OCI-LY7 (cell line): ENCODE measurements around the gene LAMA4.

Experiments
- CTCF ChIP-seq: fragments of 200-600 bp; sonication (generic); conservative IDR thresholded peaks from 2 replicates; pipeline ENCODE4 v1.5.1; 2014; ENCODE audit warnings: mild to moderate bottlenecking, antibody characterized with exemption, low read length, moderate library complexity, mixed read lengths
- EZH2phosphoT487 ChIP-seq: fragments of 200-600 bp; sonication (generic); IDR thresholded peaks from 2 replicates; pipeline ENCODE4 v1.6.1; 2018; ENCODE audit warnings: low read depth, borderline replicate concordance, mild to moderate bottlenecking, mixed run types, antibody characterized with exemption, low read length, moderate library complexity, mixed read lengths

- TF ChIP-seq CTCF (no peak), EZH2phosphoT487 (no peak)
Observed at GRCh38 chr6:112206110-112206458, 48.3 kb downstream of the LAMA4 start.
